ENCODE measurements around the gene MTMR10. TPM values are rescaled to one million over a fixed set of nuclear protein-coding genes. Genes with fewer than 3 reads are reported as not detected.

Gene MTMR10, protein sequence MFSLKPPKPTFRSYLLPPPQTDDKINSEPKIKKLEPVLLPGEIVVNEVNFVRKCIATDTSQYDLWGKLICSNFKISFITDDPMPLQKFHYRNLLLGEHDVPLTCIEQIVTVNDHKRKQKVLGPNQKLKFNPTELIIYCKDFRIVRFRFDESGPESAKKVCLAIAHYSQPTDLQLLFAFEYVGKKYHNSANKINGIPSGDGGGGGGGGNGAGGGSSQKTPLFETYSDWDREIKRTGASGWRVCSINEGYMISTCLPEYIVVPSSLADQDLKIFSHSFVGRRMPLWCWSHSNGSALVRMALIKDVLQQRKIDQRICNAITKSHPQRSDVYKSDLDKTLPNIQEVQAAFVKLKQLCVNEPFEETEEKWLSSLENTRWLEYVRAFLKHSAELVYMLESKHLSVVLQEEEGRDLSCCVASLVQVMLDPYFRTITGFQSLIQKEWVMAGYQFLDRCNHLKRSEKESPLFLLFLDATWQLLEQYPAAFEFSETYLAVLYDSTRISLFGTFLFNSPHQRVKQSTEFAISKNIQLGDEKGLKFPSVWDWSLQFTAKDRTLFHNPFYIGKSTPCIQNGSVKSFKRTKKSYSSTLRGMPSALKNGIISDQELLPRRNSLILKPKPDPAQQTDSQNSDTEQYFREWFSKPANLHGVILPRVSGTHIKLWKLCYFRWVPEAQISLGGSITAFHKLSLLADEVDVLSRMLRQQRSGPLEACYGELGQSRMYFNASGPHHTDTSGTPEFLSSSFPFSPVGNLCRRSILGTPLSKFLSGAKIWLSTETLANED
- polyA plus RNA-seq (ENCODE audit: insufficient read length): 20.8 TPM

DNA sequence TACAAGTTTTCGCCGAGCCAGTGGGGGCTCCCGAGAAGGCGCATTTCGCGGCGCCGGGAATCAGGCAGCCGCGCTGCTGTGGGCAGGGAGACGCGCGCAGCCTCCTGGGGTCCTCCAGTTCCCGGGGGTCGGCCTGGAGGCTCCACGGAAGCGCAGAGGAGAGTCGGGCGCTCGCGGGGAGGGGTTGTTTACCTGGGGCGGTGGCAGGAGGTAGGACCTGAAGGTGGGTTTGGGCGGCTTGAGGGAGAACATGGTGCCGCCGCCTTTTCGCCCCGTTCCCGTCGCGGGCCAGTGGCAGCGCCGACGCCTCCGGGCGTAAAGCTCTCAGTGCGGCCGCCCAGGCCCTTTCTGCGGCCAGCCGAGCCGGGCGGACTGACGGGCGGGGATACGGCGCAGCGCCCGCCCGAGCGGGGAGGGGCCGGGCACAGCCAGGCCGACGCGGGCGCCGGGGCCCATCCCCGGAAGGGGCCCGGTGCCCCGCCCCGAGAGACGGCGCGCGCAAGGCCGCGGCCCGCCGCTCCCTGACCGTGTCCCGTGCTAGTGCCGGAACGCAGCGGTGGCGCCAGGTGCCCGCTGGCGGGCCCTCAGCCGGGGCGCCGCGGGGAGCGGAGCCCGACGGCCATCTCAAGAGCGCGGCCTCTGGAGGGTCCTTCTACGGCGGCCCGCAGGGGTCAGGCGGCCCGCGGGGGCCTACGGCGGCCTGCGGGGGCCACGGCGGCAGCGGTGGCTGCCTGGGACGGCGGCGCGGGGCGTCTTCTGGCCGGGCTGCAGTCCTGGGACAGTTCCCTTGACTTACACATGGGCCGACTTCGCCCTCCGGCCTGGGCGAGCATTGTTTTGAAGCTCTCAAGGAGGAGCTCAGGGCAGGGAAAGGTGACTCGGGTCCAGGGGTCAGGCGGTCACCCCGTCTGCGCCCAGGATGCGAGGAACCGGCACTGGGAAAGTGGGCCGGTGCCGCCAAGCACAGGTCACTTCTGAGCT, at the start of gene MTMR10:
Gene MTMR10 (minus strand): TSS at position 374 of the 981 bp plus-strand sequence. CDS start 122 bp downstream, at position 252.
- peak; percentile 84 for DNase-seq

DNA sequence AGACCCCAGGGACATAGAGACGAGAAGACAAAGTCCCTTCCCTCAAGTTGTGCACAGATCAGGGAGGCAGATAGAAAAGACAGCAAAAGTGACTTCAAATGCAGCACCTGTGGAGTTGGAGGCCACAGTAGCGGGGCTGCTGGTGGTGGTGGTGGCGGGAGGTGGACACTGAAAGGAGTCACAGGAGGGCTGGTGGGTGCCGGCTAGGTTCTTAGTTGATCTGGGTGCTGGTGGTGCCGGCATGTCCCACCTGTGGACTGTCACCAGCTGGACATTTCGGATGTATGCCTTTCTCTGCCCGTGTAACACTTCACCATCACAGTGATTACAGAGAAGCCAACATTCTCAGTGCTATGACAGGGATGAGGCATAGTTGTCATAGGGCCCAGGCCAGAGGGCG, 49.2 kb upstream of the MTMR10 start:
- DNase-seq: no peak

DNA sequence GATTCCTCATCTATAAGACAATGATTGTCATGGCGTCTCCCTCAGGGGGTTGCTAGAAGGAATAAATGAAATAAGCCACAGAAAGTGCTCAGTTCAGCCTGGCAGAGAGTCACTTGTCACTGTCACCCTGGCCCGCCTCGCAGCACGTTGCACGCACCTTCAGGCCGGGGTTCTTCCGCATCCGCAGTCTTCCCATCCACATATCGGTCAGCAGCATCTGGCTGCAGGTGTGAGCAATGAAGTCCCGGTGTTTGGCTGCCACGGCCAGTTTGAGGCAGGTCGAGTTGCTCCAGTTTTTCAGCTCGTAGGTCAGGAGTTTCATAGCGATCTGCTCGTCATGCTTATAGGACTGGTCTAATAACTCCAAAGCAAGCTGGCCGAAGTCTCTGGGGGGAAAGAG, 48.5 kb upstream of the MTMR10 start:
- no peak for DNase-seq

DNA sequence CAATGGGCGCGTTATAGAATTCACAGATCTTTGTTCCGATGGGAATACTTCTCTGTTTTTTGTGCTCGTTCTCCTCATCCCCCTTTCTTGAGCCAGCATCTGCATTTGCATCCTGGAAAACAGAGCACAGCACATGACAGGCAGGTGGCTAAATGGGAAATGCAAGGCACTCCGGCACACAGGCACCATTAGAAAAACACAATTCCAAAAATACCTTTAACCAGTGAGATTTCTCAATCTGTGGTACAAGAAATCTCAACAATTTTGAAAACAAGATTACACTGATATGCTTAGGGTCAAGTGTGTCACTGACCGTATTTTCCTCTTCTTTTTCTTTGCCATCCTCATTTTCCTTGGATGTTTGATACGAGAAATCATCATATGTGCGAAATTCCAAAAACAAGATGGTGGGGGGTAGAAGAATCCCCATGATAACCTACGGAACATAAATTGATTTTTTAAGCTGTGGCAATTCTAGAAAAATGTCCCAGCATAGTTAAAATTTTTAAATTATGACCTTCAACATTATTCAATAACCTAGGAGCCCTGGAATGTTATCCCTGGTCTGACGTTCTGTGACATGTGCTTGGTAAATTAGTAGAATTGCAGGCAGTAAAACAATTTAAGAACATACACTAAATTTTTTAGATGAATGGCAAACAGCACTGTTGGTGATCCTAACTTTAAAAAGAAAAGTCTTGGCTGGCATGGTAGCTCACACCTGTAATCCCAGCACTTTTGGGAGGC, 46.5 kb upstream of the MTMR10 start:
- DNase-seq: no peak

DNA sequence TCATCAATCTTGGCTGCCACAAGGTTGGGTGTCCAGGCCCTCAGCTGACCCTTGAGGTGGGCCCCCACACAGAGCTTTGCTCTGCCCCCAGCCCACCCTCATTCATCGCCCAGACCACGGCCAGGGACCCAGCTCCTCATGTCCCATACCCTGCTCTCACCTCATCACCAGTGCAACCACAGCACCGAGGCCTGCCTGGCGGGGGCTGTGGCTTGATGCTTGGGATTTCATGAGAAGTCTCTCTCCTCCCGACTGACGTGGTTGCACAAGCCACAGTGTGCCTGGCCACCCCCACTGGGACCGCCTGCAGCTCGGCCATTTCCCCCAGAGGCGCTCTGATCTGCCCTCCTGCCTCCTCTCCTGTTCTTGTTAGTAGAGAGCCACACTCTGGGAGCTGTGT, 45.4 kb upstream of the MTMR10 start:
- DNase-seq: no peak

DNA sequence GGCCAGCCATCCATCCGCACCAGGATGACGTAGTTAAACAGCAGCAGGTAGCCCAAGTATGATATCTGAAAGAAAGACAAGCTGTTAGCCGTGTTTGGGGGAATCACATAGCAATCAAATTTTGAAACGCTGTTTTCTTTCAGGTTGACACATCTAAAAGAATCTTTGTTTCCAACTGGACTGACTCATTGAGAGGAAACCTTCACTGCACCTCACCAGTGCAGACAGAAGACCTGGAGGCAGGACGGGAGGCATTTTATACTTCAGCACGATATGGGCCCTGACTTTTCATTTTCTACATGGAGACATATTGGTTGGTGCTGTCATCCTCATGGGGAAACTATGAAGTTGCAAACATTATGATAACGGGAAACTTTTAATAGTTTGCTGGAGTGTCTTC, 44.2 kb upstream of the MTMR10 start:
- no peak for DNase-seq

DNA sequence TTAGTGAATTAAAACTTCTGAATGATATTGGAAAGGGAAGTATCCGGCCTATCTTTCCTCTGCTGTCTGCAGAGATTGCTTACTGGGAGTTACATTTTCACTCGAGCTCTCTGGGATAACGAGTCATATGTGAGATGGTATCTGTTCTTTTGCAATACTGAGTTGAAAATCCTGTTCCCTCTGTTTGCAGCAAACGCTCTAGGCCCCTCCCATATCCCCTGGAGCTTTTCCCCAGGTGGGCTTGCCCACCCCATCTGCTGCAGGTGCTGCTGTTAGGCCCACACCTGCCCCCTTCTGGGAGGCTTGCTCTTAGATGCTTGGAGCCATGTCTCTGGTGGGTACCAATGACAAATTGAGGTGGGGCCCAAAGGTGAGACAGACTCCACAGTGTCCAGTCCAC, 42.7 kb upstream of the MTMR10 start:
- DNase-seq: no peak

DNA sequence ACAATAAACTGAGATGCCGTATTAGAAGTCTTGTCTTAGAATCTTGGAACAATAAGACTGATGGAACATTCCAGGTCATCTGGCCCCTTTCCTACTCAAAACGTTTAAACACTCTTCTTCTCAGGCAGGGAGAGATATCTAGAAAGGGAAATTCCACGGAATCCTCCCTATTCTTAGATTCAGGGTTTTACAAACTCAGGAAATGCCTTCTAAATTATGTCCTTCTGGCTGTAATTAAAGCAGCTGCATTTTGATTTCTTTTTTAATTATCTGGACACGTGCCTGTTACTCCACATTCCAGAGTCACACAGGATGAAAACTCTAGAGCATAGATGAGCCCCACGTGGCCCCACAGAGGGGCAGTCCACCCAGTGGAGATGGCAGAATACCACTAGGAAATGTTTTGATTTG, 41.5 kb upstream of the MTMR10 start:
- DNase-seq: peak; percentile 11

DNA sequence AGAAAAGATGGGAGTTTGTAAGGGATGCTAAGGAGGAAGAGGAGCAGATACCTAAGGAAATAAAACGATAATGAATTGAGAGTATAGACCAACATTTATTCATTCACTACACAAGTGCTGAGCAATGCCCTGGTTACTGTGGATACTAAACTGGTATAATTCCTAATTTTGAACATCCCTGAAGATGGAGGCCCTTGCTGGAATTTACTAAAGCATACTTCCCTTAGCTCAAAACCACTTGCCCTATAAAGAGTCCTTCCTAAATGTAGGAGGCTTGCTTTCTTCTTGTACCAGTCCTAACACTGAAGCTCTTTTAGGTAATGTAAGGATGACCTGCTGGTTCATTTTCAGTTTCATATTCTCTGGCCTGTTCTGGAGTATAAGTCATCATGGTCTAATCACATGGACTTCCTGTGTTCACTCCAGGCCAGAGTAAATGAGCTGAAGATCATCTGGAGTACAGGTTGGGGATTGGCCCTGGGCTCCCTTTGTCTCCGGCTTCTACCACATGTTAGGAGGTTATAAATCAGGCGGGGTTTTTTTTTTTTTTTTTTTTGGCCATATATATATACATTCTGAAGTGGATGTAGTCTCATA, 40.1 kb upstream of the MTMR10 start:
- no peak for DNase-seq

DNA sequence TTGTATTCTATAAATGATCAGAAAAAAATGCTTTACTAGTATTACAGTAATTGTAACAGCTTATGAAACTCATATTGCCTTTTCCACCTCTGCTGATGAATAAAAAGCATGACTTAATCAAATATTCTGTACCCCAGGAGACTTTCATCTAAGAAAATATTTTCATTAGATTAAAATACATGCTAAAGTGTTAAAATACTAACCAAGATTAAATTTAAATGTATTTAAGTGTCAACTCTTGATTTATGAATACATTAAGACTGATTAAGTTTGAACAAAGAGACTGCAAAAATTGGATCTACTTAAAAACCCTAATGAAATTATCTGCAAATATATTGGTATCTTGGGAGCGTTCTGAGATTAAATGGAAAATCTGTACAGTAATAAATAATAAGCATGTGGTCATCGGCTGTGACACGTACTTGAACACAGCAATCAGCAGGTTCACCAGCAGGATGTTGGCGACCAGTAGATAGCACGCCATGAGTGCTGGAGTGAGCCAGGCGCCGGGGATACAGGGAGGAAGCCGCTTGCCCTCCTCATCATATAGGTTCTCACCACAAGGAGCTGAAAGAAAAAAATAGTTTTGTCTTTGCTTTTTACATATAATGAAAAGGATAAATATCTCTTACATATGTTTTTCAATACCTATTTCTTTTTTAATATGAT, 36.6 kb upstream of the MTMR10 start:
- DNase-seq: no peak

DNA sequence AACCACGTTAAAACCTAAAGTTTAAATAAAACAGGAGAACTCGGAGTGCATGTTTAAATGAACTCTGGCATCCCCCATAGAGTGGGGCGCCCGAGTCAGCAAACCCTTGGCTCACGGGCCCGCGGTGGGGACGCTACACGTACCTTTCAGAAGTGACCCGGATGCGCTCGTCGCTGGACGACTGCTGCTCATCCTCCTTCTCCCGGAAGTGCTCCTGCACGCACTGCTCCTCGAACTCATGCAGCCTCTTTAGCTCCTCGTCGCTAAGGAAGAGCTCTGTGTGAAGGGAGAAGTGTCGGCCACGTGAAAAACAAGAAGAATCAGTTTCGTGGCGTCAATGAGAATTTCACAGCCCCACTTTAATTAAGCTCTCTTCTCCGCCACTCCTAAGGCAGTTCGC, 34.6 kb upstream of the MTMR10 start:
- DNase-seq: no peak

DNA sequence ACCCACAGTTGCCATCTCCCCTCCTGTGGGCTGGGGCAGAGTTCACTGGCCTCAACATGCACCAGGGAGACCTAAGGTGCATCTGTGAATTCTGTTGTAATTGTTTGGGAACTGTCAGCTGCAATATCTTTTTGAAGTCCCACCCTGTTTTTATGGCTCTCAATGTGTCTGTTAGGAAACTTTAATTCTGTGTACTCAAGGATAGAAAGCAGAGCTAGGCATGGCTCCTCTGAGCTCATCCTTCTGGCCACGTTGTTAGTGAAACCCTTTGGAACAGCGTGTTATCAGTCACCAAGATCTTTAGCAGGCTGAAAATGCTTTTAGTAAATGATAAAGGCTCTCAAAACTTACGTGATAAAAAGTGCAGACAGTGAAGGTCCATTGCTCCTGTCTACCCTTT, 33.6 kb upstream of the MTMR10 start:
- DNase-seq: no peak

DNA sequence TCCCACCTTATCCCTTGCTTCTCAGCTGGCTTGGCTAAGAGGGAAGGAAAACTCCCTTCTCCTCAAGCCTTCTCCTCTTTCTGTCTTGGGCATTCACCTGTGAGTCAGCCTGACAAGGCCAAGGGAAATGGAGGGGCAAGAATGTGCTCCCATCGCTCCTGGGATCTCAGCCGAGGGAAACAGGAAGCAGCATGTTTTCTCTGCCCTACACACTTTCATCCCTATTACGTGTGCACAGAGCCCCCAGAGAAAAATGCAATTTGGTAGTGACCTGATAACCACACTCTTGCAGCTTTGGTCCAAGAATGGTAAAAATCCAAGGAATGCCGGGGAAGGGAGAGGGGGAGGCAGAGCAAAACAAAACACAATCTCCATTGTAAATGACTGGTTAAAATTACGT, 32.9 kb upstream of the MTMR10 start:
- no peak for DNase-seq

DNA sequence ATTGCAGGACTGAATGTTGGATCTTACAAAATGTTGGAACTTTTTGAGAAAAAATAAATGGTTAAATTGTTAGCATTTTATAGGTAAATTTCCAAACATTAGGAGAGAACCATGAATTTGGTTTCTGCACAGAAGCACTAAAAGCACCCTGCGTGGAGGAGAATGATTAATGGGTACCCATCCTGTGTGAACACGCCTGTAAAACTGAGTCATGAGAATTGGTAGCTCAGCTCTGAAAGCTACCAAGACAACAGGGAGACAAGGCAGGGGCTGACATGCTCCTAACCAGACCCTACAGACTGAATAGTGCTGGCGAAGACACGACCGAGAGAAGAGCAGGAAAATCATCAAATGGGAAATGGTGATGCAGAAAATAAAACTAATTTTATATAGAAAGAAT, 32.4 kb upstream of the MTMR10 start:
- DNase-seq: no peak

DNA sequence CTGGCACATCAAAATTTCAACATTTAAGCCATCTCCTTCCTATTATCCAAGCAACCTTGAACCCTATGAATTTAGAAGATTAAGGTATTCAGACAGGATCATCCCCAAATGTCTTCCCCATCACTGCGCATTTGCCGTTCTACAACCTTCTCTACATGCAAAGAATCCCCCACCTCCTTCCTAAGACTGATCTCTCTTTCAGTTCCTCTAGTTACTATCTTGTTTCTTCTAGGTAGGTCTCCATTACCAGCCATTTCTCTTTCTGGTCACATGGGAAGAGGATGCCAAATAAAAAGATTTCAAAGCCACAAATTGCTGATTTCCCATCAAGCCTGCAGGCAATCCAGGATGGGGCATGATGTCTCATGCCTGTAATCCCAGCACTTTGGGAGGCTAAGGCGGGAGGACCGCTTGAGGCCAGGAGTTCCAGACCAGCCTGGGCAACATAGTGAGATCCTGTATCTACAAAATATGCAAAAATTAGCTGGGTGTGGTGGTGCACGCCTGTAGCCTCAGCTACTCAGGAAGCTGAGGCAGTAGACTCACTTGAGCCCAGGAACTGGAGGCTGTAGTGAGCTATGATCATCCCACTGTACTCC, 29.7 kb upstream of the MTMR10 start:
- no peak for DNase-seq

DNA sequence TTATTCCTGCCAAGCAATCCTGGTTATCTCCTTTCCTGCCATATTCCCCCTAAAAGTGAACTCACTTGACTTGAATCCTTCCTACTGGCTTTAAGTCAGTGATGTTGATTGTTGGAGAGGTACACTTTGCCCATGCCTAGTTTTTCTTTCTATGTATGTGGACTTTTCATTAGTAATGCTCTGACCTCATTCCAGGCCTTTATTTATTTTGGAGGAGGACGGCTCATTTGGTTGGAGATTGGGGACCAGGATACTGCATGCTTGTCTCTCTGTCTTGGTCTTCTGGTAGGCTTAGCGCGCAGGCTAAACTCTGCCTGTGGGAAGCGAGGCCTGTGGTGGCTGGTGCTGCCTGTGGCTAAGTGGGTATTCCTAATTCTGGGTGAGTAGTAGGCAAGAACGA, 29.1 kb upstream of the MTMR10 start:
- no peak for DNase-seq

DNA sequence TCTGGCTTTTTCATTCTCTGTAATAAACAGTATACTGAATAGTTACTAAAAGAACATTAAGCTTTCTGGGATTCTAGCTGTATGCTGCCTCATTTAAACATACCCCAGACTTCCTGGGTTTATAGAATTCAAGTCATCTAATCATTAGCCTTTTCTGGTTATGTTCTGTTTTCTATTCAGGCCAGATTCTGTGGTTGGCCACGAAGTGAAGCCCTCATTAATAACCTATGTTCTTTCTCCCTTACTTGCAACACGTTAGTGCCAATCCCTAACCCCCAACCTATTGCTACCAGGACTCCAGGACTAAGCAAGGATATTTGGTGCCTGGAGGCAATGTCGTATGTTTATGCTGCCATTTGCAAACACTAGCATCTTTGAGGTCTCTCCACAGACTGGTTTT, 28.6 kb upstream of the MTMR10 start:
- no peak for DNase-seq

DNA sequence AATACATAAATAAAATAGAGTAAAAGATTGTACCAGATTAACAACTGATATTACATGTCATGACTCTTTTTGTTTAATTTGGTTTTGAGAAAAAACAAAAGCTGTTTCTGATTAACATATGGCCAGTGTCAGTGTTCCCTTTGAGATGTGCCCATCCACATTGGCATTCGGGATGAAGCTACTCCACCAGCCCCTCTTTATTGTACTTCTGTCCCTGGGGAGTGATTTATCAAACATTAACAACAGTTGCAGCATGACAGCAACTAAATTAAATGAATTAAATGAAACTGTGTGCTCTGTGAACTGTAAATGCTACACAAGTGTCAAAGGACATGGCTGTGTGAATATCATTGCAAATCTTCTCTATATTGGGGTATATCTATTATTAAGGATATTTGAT, 25.9 kb upstream of the MTMR10 start:
- no peak for DNase-seq

DNA sequence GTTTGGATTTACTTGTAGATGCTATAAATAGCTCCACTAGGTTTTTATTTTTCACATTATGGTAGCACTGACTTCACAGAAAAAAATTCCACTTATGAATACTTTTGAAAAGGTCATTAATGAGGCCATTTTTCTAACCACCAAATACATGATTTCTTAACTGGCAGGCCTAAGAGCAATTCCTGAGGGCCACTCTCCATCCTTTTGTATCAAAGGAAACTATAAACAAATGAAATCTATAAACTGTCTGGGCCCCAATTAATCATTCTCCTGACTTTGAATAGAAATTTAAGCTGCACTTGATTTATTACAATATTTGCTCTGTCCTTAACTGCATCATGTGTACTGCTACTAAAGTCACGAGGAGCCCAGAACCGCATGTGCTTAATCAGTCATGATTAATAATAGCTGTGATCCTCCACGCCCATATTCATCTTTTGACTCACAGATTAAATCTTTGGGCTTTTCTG, 25.1 kb upstream of the MTMR10 start:
- DNase-seq: no peak

DNA sequence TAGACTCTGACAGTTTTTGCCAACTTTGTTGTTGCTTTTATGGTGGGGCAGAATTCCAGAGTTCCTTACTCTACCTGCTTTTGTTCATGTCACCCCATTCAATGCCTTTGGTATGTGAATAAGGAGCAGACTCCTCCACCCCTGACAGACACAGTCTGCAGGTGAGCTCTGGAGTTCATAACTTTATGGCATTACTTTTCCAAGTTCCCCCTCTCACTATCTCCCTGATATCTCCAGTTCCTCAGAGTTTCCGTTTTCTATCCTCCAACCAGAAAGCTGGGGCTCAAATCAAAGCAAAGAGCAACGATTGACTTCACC, 23.1 kb upstream of the MTMR10 start:
- no peak for DNase-seq

All from hindlimb muscle (tissue), 1 donor.